Activated T-helper 1 cell treated with anti-CD3 and anti-CD28 coated beads, Interleukin-2, amount 50 U/mL, for 16 hours (primary cell): ENCODE measurements around the gene TPO.
"Not testable (repeated sequence)": the region's sequence is repeated elsewhere in the genome, so short reads cannot be mapped to it uniquely, and the experiment has no call there.

ENCODE experiments used
- DNase-seq, 2 donors: peaks; one replicate each; pipeline ENCODE4 v3.0.0-alpha.2; 2020; ENCODE audit warnings: low read depth in 1 of 2, low spot score in 1 of 2

TPO gene

DNA sequence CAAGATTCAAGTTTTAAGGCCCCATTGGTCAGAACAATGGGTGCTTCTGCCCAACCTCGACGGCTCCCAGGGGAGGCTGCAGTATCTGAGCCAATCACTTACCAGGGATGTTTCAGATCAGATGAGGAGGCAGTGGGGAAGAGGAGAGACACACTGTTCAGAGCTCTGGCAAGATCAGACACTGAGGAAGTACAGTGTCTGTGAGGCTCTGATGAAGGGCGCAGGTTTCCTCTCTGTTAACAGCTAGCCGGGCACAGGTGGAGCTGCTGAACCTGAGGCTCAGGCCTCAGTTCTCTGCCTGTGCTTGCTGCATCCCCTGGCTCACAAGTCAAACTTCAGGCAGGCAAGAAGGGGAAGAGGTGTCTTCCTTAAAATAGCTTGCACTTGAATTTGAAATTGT lies 69.7 kb downstream of the TPO start:
- no peak for DNase-seq

DNA sequence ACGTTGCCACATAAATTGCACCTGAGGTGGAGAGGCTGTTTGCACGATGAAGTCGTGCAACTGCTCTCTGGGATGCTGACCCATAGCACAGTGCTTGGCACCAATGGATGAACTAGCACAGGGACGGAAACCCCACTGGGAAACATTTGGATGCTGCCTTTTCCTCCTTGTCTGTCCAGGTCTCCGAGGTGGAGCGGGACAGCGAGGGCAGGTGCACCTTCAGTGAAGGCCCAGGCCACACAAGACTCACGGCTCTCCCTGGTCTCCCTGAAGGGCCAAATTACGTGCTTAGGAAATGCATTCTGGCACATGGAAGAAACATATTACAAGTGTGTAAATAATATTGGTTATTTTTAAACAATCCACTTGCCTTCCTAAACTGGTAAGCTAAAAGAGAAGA lies 70.3 kb downstream of the TPO start:
- DNase-seq = no peak

GRCh38 chr2:1484131-1484884 lies 71.0 kb downstream of the TPO start:
- no peak for DNase-seq

DNA sequence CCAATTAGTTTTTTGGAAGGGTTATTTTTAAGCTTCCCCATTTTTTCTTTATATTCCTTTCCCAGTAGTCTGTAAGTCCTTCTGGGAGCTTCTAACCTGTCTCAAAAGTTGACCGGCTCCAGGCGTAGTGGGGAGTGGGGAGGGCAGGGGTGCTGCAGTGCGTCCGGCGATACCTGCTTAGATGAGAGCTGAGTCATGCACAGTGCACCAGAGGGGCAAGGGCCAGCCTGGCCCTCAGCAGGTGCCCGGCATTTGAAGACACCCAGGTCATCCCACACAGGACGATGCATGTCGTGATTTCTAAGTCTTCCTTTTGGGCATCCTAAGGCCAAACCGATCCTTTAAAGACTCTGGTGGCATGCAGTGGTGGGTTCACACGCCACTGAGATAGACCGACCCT lies 73.4 kb downstream of the TPO start:
- DNase-seq = no peak

- DNase-seq = no peak
Measured at GRCh38 chr2:1487758-1488157, 74.5 kb downstream of the TPO start.

- DNase-seq = no peak
Measured at GRCh38 chr2:1488181-1488671, 75.0 kb downstream of the TPO start.

DNA sequence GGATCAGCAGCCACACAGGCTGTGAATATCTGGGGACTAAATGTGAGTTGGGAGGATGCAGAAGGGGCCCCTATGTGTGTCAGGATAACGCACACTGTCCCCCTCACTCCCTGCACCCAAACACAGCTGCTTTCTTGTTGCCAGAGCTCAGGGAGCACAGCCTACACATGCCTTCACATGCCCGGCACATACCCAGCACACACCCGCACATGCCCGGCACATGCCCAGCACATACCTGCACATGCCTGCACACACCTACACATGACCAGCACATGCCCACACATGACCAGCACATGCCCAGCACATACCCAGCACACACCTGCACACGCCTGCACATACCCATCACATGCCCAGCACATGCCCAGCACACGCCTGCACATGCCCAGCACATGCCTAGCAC lies 75.6 kb downstream of the TPO start:
- no peak for DNase-seq

DNA sequence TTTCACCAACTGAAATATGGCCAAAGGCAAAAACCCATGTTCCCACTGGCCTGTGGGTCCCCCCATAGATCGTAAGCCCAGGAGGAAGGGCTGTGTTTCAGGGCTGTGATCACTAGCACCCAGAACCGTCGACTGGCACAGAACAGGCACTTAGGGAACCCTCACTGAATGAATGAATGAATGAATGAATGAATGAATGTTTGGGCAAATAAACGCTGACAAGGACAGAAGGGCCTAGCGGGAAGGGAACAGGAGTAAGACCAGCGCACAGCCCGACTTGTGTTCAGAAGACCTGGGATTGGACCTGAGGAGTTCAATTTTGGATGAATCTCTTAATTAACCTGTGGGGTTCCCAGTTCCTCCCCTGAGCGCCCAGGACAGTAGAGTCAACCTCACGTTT lies 76.2 kb downstream of the TPO start:
- no peak for DNase-seq

DNA sequence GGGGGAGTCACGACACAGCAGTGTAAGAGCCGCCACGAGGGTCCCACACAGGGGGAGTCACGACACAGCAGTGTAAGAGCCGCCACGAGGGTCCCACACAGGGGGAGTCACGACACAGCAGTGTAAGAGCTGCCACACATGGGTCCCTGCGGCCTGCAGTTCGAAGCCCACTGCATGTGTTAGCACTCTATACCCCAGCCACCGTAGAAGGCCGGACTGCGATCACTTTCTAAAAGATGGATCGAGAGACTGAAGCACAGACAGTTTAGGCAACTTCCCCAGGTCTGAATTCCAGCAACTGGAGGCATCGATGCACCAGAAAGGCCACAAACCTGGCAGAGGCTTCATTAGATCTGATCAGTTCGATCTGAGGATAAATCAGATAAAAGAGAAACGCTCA lies 77.1 kb downstream of the TPO start:
- not testable (repeated sequence) for DNase-seq

GRCh38 chr2:1491751-1492150 lies 78.5 kb downstream of the TPO start:
- DNase-seq = no peak

GRCh38 chr2:1492231-1492630 lies 79.0 kb downstream of the TPO start:
- not testable (repeated sequence) for DNase-seq

DNA sequence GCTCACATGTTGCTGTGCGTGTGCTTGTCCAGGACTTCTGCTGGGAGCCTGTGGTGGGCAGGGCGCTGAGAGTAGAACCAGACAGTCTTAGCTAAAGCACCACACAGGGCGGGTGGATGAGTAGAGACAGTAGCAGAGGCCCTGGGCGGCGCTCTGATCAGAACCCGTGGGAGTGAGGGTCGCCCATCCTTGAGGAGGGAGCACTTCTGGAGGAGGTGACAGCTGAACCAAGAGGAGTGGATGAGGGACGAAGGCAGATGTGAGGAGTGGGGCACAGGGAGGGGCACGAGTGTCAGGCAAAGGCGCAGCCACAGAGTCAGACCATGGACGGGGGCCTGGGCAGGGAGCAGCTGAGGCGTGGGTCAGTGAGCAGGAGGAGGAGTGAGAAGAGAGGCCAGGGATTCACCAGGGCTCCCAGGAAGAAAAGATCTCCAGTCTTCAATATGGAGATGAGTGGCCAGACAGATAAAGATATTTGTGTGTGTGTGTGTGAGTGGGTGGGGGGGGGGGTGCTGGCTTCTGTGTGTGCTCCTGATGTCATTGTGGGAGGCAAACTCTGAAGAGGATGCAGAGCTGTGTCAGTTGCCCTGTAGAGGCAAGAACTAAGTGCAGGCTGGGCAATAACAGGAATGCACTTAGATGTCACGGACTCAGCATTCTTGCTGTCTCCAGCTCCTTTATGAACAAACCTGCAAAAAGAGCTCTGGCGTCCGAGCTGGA lies 79.6 kb downstream of the TPO start:
- no peak for DNase-seq

GRCh38 chr2:1493431-1494126 lies 80.3 kb downstream of the TPO start:
- no peak for DNase-seq

DNA sequence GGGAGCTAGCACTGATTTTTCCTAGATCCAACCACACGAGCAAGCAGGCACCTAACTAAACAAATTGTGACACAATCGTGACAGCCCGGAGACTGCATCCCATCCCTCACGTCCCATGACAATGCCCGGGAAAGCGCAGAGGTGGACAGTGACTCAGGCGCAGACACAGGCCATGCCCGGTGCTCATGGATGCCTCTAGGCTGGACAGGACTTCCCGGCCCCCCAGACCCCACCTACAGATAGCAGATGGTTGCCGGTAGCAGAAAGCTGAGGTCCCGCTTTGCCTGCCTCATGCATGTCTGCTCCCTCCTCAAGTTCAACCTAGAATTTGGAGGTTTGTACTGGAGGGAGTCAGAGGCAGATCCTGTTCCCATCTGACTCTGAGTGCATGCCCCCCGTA lies 81.0 kb downstream of the TPO start:
- DNase-seq = no peak

DNA sequence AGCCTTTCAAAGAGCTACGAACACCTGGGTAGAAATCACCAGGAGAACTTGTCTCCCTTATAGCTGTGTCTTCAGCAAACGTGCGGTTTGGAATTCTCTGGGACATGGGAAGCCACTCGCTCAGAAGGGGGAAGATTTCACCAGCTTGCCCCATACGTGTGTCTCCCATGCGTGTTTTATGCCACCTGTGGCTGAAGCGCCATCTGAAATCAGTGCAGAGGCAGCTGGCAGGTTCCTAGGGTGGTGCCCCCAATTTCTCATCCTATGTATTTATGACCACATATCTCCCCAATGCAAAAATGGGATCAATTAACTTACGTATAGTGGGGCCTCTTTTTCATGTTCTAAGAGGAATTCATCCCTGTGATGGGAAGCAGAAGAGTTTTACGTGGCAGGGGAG lies 81.6 kb downstream of the TPO start:
- DNase-seq = no peak

DNA sequence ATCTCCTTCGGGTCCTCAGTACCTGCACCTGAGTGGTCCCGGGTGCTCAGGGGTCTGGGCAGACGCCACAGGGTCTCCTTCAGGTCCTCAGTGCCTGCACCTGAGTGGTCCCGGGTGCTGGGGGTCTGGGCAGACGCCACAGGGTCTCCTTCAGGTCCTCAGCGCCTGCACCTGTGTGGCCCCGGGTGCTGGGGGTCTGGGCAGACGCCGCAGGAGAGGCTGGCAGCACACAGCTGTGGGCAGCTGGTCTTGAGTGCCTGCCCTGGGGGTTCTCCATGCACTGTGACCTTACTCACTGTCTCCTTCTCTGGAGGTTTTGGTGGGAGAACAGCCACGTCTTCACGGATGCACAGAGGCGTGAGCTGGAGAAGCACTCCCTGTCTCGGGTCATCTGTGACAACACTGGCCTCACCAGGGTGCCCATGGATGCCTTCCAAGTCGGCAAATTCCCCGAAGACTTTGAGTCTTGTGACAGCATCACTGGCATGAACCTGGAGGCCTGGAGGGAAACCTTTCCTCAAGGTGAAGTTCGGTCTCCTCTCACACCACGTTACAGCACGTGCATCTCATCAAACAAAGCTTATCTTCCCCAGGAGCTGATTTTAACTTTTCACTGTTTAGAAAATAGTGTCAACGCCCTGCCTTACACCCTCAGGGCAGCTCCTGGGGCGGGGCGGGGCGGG lies 82.6 kb downstream of the TPO start:
- DNase-seq = no peak

DNA sequence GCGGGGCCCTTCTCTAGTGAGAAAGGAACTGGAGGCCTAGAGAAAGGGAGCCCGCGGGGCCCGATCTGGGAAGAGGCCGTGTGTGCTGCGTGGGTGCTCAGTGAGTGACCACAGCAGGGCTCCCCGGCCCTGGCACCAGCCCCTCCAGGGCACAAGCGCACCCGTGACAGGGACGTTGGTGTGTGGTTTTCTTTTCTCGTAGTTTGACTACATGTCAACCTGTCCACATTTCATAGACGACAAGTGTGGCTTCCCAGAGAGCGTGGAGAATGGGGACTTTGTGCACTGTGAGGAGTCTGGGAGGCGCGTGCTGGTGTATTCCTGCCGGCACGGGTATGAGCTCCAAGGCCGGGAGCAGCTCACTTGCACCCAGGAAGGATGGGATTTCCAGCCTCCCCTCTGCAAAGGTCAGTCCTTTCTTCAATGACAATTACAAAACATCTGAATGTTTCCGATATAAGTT lies 83.1 kb downstream of the TPO start:
- no peak for DNase-seq

DNA sequence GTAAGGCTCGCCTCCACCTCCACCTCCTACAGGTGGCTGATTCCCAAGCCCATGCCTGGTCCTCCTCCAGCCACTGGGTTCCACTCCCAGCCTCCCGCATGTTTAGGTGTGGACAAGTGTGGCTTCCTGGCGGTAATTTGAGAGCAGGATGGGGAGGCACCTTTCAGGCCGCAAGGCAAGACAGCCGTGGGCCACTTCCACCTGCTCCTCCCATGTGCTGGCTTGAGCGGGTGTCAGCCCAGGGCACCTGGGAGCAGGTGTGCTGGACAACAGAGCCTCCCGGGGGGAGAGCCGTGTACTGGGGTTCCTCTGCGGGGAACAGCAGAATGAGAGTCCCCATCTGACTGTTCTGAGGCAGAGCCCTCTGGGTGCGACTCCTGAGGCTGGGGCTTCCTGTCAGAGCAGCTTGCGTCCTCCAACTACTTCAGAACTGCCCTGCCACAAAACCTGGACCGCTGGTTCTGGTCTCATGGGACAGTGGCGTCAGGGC lies 83.9 kb downstream of the TPO start:
- DNase-seq = no peak

GRCh38 chr2:1498176-1498575 lies 84.9 kb downstream of the TPO start:
- DNase-seq = no peak

GRCh38 chr2:1499033-1499795 lies 86.0 kb downstream of the TPO start:
- DNase-seq = no peak
